GM12865 (cell line): ENCODE measurements around the gene FNDC5.

Experiments used
- DNase-seq: peaks from one replicate; pipeline ENCODE4 v3.0.0; 2010; ENCODE audit warnings: low read depth
- H3K4me3 ChIP-seq: 2 replicates; pipeline ENCODE4 v1.5.1; 2011; ENCODE audit warnings: mild to moderate bottlenecking, low read depth, low read length, control low read depth
- TF ChIP-seq, protein P1 (sequence below): IDR thresholded peaks from 2 replicates; pipeline ENCODE4 v1.5.1; 2011; ENCODE audit warnings: low read length, control low read depth, low read depth, inconsistent platforms; ENCODE audit not compliant: insufficient read depth; ENCODE audit errors: missing control alignments

The FNDC5 gene

DNA sequence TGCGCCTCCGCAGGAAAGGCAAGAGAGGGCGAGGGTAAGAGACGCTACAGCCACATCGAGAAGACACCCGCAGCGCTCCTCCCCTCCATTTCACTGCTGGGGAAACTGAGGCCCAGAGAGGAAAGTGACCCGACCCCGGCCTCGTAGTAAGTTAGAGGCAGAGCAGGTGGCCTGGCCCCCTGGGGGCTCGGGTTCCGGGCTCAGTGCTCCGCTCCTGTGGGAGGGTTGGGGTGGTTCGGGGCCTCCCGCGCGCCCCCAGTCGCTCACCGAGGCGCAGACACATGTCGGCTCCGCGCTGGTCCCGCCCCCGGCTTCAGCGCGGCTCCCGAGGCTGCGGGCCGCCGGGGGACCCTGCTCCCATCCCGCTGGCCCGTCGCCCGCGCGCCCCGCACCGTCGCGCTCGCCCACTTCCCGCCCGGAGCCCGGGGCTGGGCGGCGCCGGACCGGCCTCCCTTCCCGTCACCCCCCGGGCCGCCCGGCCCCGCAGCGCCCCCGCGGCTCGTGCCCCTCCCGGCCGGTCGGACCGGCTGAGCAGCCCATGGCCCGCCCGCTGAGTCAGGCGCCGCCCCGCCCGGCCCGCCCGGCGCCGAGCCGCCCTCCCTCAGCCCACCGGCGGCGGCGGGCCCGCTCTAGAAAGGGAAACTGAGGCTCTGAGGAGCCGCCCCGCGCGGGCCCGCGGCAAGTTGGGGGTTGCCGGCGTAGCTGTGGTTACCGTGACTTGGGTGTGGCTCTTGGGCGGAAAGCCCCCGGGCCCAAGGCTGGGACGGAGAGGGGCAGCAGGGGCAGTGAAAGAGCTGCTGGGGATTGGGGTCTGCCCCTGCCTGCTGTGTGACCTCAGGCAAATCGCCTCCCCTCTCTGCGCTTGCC, 30.5 kb upstream of the FNDC5 start, which contains the start of gene TMEM54:
Gene TMEM54, minus strand, starts transcription at position 434 of the 867 bp plus-strand sequence. Its CDS starts 151 bp downstream, at position 283.
- TF ChIP-seq, protein P1, sequence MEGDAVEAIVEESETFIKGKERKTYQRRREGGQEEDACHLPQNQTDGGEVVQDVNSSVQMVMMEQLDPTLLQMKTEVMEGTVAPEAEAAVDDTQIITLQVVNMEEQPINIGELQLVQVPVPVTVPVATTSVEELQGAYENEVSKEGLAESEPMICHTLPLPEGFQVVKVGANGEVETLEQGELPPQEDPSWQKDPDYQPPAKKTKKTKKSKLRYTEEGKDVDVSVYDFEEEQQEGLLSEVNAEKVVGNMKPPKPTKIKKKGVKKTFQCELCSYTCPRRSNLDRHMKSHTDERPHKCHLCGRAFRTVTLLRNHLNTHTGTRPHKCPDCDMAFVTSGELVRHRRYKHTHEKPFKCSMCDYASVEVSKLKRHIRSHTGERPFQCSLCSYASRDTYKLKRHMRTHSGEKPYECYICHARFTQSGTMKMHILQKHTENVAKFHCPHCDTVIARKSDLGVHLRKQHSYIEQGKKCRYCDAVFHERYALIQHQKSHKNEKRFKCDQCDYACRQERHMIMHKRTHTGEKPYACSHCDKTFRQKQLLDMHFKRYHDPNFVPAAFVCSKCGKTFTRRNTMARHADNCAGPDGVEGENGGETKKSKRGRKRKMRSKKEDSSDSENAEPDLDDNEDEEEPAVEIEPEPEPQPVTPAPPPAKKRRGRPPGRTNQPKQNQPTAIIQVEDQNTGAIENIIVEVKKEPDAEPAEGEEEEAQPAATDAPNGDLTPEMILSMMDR = no peak
- peak within 1 kb of the TSS; percentile 31 for H3K4me3 ChIP-seq
- DNase-seq = no peak

DNA sequence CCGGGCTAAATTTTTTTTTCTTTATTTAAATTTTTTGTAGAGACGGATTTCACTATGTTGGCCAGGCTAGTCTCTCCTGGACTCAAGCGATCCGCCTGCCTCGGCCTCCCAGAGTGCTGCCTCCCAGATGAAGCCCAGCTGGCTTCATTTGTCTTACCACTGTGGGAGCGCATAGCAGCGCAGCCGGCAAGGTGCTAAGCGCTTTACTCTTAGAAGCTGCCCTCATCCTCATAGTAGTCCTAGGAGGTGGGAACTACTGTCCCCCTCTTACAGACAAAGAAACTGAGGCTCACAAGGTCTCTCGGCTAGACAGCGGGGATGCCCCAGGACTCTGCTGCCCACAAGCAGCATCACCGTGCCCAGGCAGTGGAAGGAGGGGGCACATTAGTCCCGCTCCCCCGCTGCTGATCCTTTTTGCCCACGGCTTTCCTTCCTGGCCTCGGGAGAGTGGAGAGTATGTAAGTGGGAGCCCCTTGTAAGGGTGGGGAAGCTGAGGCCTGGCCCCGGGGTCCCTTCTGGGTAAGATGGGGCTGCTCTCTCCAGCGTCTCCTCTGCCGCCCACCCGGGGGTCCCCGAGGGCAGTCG, 29.8 kb upstream of the FNDC5 start:
- TF ChIP-seq, protein P1 = no peak
- no peak overlapping the region for H3K4me3 ChIP-seq
- DNase-seq = no peak

DNA sequence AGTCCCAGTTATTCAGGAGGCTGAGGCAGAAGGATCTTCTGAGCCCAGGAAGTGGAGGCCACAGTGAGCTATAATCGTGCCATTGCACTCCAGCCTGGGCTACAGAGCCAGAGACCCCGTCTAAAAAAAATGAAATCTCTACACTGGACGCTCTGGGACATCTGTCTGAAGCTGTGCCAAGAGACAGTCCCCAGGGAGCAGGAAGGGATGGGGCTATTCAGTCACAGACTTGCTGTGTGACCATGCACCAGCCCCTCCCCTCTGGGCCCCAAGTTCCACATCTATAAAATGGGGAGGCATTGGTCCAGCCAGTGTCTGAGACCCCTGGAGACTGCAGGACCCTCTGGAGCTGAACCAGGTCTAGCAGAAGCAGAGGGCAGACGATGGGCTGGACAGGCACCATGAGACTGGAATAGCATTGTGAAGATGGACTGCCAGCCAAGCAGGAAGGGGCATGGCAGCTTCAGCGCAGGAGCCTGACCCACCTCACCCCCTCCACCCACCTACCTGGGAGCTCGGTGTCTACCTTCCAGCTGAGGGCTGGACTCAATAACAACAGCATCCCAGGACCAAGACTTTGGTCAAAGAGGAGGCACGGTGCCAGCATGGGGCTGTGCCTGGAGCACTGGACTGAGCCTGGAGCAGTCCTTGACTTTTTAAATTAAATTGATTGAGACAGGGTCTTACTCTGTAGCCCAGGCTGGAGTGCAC, 29.0 kb upstream of the FNDC5 start:
- H3K4me3 ChIP-seq = no peak overlapping the region
- TF ChIP-seq, protein P1 = no peak
- no peak for DNase-seq

DNA sequence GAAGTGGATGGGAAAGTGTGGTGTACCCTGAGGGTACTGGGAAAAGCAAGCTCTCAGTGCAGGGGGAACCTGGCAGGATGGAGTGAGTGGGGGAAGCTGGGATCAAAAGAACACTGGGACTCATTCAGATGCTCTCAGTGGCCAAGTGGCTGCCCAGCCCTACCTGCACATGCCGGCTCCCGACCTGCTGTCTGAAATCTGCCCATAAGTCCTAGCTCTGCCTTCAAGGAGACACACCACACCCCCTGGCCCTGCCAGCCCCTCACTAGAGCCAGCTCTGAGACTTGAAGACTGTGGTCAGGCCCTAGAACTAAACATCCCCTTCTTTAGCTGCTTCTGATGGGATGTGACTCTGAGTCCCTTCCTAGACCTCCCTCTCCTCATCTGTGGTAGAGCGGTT, 28.2 kb upstream of the FNDC5 start:
- no peak for DNase-seq
- TF ChIP-seq, protein P1 = no peak
- H3K4me3 ChIP-seq = no peak overlapping the region

DNA sequence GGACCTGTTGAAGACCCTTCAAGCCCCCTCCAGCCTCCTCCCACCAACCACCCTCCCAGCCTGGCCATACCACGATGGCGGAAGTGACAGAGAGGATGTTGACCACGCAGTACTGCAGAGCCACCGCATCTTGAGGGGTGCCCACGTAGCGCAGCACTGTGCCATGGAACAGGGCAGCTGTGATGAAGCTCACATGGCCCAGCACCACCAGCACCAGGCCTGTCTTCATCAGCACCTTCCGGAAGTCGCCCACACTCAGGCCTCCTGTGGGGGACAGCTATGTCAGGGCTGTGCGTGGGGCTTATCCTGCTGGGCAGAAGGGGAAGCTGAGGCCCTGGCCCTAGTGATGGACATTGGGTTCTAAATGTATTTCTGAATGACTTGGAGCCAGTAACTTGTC, 27.3 kb upstream of the FNDC5 start:
- TF ChIP-seq, protein P1 = no peak
- H3K4me3 ChIP-seq = no peak overlapping the region
- no peak for DNase-seq

DNA sequence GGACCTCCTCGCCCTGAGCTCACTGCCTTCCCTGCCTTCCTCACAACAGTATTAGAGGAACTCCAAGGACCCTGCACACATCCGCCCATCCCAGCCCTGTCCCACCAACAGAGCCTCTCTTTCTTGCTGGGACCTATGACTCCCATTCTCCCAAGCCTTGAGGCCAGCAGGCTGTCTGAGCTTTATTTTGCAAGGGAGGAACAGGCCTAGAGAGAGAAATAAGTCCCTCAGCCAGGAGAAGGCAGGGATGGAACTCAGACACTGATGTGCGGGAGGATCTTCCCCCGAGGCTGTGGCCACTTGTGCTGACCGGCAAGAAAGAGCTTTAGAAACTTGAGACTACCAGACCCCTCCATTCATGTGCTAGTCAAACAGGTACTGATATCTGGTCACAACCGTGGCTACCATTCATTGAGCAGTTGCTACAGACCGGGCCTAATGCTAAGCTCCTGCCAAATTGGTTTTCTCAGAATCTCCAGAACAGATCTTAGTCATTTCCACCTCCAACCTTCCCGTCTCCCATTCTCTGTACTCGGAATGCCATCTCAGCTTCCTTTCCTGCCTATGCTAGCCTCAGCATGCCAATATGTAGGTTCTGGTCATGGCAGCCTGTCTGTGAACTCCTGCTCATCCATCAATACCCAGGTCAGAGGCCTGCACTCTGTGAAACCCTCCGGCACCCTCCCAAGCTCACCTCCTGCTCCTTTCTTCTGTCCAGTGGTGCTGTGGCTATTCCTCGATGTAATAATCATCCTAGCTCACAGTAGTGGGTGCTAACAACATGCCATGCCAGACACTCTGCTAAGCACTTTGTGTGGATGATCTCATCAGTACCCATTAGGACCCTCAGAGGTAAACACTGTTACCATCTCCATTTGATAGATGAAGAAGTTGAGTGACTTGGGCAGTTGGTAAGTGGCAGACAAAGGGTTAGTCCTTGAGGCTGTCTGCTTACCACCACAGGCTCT, 26.7 kb upstream of the FNDC5 start:
- no peak overlapping the region for H3K4me3 ChIP-seq
- no peak for DNase-seq
- TF ChIP-seq, protein P1 = no peak
